Breast epithelium (tissue), 3 donors: ENCODE results near the gene PLEKHA8.

Source experiments
- CTCF ChIP-seq, 3 donors: fragments of 450-650 bp; IDR thresholded peaks; one replicate each; pipeline ENCODE4 v1.5.1; 2016 to 2017; ENCODE audit warnings: antibody characterized with exemption in 3 of 3, mild to moderate bottlenecking in 3 of 3, moderate library complexity in 3 of 3
- POLR2A ChIP-seq: fragments of 450-650 bp; IDR thresholded peaks from one replicate; pipeline ENCODE4 v1.6.1; 2016; ENCODE audit warnings: antibody characterized with exemption, mild to moderate bottlenecking, moderate library complexity
- POLR2AphosphoS5 ChIP-seq, 3 donors: sonication (generic); formaldehyde crosslinking; IDR thresholded peaks; one replicate each; pipeline ENCODE4 v1.6.1; 2017; ENCODE audit warnings: antibody characterized with exemption in 3 of 3

DNA sequence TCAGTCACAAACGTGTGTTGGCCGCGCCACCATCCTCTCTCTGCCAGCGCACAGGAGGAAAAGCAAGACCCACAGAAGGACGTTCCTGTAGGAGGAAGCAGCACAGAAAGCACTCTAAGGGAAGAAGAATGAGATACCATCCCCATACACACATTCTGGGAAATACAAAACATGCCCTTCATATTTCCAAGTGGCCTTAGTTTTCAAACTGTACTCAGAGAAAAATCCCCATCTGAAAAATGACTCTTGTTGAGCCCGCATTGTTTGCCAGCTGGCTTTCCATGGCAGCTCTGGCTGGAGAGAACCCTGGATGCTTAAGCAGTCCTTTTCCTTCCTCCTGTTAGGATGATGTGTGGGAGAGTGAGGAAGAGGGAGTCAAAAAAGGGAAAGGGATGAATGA lies 139.7 kb downstream of the PLEKHA8 start:
- TF ChIP-seq CTCF (IDR thresholded peaks at IDR 0.05): no peak
- no peak for TF ChIP-seq POLR2A
- TF ChIP-seq POLR2AphosphoS5 (IDR thresholded peaks at IDR 0.05): no peak
